Astrocyte of the spinal cord (primary cell): ENCODE data around the gene APBA2.
"Not testable (repeated sequence)": the region's sequence is repeated elsewhere in the genome, so short reads cannot be mapped to it uniquely, and the experiment has no call there.

Experiments
- DNase-seq: peaks from one replicate; pipeline ENCODE4 v3.0.0; 2011; ENCODE audit warnings: low read depth, low spot score
- H3K4me3 ChIP-seq: 2 replicates; pipeline ENCODE4 v1.5.1; 2011; ENCODE audit warnings: low read depth, mild to moderate bottlenecking, low read length, moderate library complexity
- in situ Hi-C: cut with HindIII; loops from 2 replicates; pipeline ENCODE4 v1.10.0; 2017; ENCODE audit warnings: low sequenced_read_pairs
- TF ChIP-seq, protein P1 (sequence below): IDR thresholded peaks from 2 replicates; pipeline ENCODE4 v1.5.1; 2012; ENCODE audit warnings: low read depth, mild to moderate bottlenecking, low read length, inconsistent platforms

APBA2 gene

DNA sequence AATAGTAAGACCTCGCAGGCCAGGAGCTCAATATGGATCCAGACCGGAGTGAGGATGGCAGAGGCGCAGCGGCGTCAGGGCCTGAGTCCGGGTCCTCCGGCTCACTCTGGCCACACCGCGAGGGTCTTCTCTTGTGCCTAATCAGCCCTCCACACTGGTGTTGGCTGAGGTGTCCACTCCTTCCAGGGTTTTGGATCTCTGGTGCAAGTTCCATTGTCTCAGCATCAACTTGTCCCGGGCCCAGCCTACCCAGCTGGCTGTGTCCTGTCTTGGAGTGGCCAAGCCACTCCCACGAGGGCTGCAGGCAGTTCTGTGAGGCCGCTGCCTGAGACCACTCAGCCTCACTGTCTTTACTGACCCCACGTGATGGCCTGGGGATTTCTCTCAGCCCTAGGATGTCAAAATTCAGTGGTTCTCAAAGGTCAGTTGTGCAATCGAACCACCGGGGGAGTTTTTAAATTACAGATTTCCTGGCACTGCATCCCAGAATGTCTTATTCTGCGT is 24.7 kb upstream of the APBA2 start:
- no peak for DNase-seq
- in situ Hi-C loops: no loop called here
- TF ChIP-seq, protein P1, sequence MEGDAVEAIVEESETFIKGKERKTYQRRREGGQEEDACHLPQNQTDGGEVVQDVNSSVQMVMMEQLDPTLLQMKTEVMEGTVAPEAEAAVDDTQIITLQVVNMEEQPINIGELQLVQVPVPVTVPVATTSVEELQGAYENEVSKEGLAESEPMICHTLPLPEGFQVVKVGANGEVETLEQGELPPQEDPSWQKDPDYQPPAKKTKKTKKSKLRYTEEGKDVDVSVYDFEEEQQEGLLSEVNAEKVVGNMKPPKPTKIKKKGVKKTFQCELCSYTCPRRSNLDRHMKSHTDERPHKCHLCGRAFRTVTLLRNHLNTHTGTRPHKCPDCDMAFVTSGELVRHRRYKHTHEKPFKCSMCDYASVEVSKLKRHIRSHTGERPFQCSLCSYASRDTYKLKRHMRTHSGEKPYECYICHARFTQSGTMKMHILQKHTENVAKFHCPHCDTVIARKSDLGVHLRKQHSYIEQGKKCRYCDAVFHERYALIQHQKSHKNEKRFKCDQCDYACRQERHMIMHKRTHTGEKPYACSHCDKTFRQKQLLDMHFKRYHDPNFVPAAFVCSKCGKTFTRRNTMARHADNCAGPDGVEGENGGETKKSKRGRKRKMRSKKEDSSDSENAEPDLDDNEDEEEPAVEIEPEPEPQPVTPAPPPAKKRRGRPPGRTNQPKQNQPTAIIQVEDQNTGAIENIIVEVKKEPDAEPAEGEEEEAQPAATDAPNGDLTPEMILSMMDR: no peak
- H3K4me3 ChIP-seq: no peak overlapping the region

DNA sequence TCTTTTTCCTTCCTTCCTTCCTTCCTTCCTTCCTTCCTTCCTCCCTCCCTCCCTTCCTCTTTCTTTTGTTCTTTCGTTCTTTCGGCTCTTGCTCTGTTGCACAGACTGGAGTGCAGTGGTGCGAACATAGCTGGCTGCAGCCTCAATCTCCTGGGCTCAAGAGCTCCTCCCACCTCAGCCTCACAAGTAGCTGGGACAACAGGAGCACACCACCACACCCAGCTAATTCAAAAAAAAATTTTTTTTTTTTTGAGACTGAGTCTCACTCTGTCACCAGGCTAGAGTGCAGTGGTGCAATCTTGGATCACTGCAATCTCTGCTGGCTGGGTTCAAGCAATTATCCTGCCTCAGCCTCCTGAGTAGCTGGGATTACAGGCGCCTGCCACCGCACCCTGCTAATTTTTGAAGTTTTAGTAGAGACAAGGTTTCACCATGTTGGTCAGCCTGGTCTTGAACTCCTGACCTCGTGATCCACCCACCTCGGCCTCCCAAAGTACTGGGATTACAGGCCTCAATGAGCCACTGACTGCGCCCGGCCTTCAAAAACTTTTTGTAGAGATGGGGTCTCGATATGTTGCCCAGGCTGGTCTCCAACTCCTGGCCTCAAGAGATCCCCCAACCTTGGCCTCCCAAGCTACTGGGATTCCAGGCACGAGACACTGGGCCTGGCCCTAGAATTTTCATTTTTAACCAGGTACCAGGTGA is 24.0 kb upstream of the APBA2 start:
- in situ Hi-C loops, H3K4me3 ChIP-seq, DNase-seq: not testable (repeated sequence)

DNA sequence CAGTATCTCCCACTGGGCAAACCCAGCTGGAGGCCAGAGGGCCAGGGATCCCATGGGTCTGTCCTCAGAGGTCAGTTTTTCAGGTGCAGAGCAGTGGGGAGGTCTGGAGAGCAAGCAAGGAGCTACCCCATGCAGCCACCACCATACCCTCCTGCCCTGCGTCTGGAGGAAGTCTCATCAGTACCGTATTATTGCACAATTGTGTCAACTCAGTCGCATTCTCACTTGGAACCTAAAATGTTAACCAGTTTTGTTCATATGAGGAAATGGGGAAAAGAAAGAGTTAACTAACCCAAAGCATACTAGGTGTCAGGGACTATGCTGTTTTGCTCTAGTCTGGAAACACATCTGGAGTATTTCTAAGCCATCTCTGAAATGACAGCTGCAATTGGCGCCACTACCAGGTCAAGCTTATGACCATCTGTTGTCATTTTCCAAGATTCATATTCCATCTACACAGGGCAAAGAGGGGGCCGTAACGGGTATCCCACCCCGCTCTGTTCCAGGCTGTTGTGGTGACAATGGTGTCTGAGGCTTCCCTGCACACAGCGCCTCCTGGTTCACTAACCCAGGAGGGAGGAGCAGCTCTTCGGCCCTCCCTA is 16.9 kb upstream of the APBA2 start:
- no peak overlapping the region for H3K4me3 ChIP-seq
- in situ Hi-C loops: no loop called here
- no peak for DNase-seq
- TF ChIP-seq, protein P1: no peak

DNA sequence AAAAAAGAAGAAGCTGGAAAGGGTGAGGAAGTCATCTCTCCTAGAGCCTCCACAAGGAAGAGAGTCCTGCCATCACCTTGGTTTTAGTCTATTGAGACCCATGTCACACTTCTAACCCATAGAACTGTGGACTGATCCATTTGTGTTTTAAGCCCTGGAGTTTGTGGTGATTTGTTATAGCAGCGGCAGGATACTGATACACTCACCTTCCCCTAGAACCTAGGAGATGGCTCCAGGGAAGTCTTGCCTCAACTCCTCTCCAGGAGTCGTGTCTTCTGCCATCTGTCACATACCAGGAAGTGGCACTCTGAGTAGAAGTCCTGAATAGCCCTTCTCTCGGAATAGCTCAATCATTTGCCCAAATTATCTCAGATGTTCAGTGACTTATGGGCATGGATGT is 14.6 kb upstream of the APBA2 start:
- no peak overlapping the region for H3K4me3 ChIP-seq
- DNase-seq: no peak
- TF ChIP-seq, protein P1: no peak
- in situ Hi-C loops: no loop called here

DNA sequence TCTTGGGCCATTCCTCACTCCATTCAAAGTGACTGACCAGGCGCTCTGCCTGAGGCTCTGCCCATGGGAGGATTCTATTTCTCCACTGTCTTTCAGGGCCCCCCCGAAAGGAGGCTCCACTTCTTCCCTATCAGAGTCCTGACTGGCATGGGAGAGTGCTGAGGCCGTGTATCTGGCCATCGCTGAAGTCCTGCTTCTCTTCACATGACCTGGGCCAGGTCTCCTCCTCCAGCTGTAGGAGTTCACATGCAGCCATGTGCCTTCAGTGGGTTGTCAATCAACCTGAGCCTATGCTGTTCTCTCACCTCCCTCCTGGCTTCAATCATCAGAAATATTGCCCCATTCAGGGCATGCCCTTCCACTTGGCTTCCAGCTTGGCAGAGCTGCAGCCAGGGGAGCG is 12.8 kb upstream of the APBA2 start:
- in situ Hi-C loops: no loop called here
- no peak overlapping the region for H3K4me3 ChIP-seq
- TF ChIP-seq, protein P1: no peak
- no peak for DNase-seq

DNA sequence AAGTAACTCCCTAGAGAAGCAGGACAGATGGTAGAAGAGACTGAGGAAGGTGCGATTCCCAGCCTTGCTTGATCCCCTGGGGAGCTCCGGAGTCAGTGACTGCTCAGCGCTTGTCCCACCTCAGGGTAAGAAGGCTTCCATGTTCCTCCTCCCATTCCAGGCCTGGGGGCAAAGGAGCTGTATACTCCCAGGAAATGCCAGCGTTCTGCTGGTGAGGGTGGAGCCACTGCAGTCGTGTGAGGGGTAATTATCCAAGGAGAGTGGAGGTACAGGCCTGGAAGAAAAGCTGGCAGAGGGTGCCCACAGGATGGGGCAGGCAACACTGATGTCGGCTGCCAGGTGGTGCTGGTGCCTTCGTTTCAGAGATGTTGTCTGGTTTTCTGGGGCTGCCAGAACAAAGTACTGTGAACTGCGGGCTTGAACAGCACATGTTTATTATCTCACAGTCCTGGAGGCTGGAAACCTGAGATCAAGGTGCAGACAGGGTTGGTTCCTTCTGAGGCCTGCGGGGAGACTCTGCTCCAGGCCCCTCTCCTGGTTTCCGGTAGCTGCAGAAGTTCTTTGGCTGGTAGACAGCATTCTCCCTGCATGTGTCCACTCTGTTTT is 12.1 kb upstream of the APBA2 start:
- H3K4me3 ChIP-seq: no peak overlapping the region
- in situ Hi-C loops: no loop called here
- TF ChIP-seq, protein P1: no peak
- DNase-seq: no peak

DNA sequence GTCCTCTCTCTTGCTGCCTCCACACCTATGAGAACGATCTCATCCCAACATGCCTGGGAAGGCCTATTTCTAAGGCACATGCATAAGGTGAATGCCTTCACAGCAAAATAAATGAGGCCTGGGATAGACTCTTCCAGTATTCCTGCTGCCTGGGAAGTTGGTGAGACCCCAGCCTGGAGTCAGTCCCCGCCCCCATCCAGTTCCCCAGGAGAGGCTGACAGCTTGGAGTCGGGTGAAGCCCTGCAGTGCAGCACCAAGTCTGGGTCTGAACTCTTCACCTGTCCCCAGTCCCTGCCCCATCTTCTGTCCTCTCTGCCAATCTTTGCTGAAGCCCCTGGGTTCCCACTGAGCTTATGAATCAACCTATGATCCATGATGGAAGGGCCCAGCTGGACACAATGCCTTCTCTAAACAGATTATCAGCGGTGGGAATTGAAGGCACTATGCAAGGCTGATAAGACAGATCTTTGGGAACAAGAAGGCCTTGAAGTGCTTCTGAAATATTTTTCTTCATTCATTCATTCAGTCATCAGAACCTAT is 10.2 kb upstream of the APBA2 start:
- TF ChIP-seq, protein P1: no peak
- no peak for DNase-seq
- no peak overlapping the region for H3K4me3 ChIP-seq
- in situ Hi-C loops: no loop called here
